LNCAP (cell line): ENCODE data around the gene PSME4.

Experiments used
- CTCF ChIP-seq: fragments of 450-650 bp; IDR thresholded peaks from 2 replicates; pipeline ENCODE4 v1.5.1; 2017; ENCODE audit warnings: mild to moderate bottlenecking

The PSME4 gene

GRCh38 chr2:53874401-53874950, 96.3 kb downstream of the PSME4 start:
- TF ChIP-seq CTCF = no peak

- no peak for TF ChIP-seq CTCF
Measured at GRCh38 chr2:53867773-53868172, 103.0 kb downstream of the PSME4 start.

- TF ChIP-seq CTCF = no peak
Measured at GRCh38 chr2:53867169-53867568, 103.6 kb downstream of the PSME4 start.

GRCh38 chr2:53865962-53866361, 104.8 kb downstream of the PSME4 start:
- TF ChIP-seq CTCF = no peak

GRCh38 chr2:53865264-53865663, 105.5 kb downstream of the PSME4 start:
- no peak for TF ChIP-seq CTCF

- no peak for TF ChIP-seq CTCF
Measured at GRCh38 chr2:53863538-53864227, 107.1 kb downstream of the PSME4 start.

- no peak for TF ChIP-seq CTCF
Measured at GRCh38 chr2:53861824-53862223, 109.0 kb downstream of the PSME4 start.
